Measurements from ENCODE around the gene PIK3R6.
"Not testable (repeated sequence)": the region's sequence is repeated elsewhere in the genome, so short reads cannot be mapped to it uniquely, and the experiment has no call there.

The PIK3R6 gene

GRCh38 chr17:8823279-8823678, 44.2 kb downstream of the PIK3R6 start:
- no peak for DNase-seq

DNA sequence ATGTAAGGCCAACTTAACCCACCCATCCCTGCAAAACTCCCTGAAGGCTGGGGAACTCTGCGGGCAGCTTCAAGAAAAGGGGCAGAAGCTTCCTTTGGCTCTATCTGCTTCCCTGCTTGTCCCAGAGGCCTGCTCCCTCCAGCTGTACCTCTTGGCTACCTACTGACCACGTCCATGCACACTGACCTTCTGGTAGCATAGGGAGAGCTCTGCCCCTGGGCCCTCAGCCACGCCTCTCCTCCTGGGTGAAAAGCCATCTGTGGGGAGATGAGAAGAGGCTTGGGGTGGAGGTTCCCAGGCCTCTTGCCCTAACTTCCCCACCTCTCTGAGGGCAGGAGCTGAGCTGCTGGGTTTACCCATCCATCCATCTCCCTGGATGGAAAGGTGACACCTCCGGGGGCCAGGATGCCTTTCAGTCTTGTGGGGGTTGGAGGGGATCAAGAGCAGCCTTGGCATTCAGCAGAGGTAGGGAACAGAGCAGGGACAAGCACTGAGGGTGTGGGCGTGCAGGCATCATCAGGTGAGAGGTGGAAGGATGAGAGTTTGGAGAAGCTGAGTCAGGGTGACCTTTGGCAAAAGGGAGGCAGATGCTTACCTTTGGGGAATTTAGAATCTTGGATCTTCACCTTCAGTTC, 45.0 kb downstream of the PIK3R6 start:
- DNase-seq, result no peak

- DNase-seq, result no peak
These were observed 45.9 kb downstream of the PIK3R6 start for GRCh38 chr17:8821446-8822105.

GRCh38 chr17:8820311-8821010, 47.0 kb downstream of the PIK3R6 start:
- DNase-seq, result no peak

DNA sequence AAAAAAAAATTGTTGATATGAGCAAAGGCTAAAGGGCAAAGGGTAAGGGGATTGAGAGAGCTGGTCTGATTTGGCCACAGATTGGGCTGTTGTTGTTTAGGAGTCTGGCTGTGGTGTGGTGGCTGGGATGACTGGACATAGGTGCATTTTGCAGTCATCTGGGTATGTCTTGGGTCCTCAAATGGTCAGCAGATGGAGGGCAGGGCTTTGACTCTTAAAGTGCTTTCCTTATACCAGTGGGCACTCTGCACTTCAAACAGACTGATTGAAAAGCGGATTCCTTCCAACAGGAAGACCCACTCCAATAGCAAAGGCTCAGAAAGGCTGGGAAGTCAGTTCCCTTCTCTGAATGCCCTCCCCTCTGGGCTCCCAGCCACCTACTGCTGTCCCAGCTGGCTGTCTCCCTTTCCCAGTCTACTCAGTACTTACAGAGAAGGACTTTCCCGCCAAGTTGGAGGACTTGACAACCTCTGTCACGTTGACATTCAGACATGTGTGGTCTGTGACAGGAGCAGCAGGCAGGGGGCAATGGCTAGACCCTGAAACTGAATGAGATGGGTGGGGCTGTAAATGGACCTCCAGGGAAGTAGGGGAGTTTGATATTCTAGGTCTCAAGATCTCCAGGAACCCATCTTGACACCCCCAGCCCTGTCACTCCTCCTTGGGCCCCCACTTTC, 48.7 kb downstream of the PIK3R6 start:
- DNase-seq, result no peak

- no peak for DNase-seq
These were observed 49.4 kb downstream of the PIK3R6 start for GRCh38 chr17:8818047-8818446.

DNA sequence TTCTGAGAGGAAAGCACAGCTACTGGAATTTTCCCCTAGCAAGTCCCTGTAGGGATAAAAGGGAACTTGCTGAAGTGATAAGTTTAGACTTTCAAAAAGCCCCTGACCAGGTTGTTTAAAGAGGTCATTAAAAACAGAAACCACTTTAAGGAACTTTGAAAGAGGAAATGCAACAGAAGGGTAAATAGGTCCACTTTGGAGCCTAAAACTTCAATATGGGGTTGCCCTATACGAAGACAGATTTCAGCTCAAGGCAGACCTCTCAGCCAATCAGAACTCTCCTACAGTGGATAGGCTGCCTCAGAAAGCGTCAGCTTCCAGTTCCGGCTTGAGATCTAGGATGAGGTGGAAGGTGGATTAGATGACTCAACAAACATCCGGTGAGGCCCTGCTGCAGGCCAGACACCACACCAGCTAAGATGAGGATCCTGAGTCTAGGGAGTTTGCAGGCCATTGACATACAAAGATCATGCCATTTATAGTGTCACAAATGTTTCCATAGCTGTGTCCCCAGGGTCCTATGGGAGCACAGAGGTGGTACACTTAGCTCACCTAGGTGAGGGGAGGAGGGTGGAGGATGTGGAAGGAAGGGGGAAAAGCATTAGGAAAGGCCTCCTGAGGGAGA, 60.4 kb downstream of the PIK3R6 start:
- DNase-seq, result no peak

GRCh38 chr17:8806253-8806925, 61.1 kb downstream of the PIK3R6 start:
- DNase-seq, result no peak

GRCh38 chr17:8805396-8805795, 62.1 kb downstream of the PIK3R6 start:
- DNase-seq, result not testable (repeated sequence)

GRCh38 chr17:8803531-8804420, 63.7 kb downstream of the PIK3R6 start:
- DNase-seq, result no peak

- no peak for DNase-seq
These were observed 66.2 kb downstream of the PIK3R6 start for GRCh38 chr17:8801135-8801840.

DNA sequence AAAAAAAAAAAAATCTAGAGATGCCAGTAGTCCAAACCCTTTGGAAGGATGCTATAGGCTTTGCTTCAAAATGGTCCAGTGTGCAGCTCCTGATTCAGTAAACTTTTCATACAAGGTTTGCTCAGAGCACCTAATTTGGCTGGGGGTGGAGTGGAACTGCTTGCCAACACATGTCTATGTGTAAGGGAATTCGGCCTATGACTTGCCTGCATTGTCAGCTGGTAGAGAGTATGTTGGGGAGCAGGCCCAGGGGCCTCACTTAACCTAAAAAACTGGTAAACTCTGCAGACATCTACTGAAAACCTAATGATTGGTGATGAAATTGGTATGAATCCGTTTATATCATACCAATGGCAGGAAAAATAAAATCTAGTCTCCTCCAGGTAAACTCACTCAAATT, 66.8 kb downstream of the PIK3R6 start:
- DNase-seq, result no peak

- no peak for DNase-seq
These were observed 67.8 kb downstream of the PIK3R6 start for GRCh38 chr17:8799570-8800212.

DNA sequence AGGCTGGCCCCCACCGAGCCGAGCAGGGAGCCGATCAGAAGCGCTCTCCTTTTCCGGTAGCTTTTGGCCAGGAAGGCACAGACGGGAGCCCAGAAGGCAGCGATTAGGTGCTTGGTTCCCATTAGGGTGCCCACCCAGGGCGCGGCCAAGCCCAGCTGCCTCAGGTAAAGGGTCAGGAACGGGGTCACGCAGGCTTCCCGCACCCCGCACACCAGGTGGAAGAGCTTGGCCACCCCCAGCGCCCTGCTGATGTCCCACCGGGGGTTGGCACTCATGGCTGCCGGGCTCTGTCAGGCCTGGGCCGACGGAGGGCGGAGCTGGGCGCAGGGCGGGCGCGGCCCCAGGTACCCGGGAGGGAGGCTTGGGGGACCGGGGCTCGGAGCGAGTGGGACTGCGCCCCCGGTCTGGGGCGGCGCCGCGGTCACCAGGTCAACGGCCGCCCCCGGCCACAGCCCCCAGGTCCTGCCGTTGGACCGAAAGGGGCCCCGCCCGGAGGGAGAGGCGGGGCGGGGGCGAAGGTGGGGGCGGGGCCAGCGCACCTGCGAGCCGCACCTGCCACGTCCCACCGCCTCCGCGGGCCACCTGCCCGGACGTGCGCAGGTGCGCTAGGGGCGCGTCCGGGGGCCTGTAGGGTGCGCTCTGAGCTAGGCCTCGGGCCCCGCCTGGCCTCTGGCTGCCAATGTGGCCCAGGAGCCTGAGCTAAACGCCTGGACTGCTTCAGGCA, 68.5 kb downstream of the PIK3R6 start, which contains the start of gene MFSD6L:
Gene MFSD6L (minus strand): TSS at position 520 of the 724 bp plus-strand sequence. CDS start 245 bp downstream, at position 275.
- DNase-seq, result no peak

DNA sequence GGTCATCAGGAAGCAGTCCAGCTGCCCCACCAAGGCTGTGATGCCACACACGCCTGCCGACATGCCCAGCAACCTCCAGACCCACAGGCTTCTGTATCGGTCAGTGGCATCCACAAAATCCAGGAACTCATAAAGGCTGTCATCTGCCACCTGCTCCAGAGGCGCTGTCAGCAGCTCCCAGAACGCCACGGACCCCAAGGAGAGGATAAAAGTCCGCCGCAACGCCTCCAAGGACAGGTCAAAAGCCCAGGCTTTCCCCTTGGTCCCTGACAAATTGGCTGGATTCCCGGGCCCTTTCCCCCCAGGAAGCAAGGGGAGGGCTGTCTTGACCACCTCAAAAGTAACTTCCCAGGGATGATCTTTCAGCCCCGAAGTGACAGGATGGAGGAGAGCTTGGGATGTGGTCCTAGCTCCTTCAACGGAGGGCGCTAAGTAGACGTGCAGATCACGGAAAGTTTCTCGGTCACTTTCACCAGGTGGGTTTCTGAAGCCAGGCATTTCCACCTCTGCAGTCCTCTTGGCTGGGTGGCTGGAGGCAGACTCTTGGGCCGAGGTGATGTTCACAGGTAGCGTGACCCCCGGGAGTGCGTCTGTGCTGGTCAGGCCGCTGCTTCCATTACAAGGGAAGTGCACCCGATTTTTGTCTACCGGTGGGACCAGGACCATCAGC, 69.2 kb downstream of the PIK3R6 start:
- no peak for DNase-seq

DNA sequence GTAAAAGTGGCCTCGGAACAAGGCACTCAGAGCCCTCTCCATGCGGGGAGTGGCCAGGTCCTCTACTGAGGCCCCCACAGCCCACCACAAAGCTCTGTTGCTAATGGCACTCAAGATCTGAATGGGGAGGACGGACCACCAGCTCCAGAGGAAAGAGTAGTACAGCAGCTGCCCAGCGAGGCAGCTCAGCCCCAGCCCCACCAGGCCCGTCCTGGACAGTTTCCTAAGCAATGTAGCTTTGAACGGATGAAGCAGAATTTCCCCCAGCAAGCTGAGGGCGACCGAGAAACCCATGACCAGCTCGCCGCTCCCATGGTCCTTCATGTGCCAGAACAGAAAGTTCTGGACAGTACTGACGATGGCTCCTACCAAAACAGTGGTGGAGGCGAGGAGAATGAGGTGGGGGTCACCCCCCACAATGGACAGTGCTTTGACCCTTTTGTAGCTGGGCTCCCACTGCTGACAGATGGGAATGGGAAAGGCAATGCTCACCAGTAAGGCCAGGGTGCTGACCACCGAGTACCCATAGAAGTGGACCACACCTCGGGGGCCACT, 69.8 kb downstream of the PIK3R6 start:
- DNase-seq, result no peak

GRCh38 chr17:8794636-8795035, 72.8 kb downstream of the PIK3R6 start:
- DNase-seq, result no peak

- DNase-seq, result no peak
These were observed 73.8 kb downstream of the PIK3R6 start for GRCh38 chr17:8793649-8794048.

DNA sequence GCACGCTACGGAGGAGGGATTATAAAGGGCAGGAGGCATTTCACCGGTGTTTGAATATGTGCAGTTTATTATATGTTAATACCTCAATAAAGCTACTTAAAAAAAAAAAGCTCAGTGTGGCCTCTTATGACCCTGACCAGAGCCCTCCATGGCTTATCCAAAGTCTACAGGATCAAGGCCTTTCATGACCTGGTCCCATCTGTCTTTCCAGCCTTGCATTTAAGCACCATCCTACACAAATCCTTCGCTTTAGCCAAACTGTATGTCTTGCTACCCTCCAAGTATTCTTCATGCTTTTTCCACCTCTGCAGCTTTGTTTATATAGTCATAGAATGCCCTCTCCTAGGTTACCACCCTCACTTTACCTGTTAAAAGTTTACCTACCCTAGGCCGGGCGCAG, 74.8 kb downstream of the PIK3R6 start:
- DNase-seq, result no peak
